Panc1 (cell line): ENCODE data around the gene SLC9A8. TPM values are rescaled to one million over a fixed set of nuclear protein-coding genes. Genes with fewer than 3 reads are reported as not detected.

ENCODE experiments used
- ATAC-seq: fragments of 200-7000 bp; cut with Tn5 transposase; 2 replicates; pipeline ENCODE4 v1.9.1; 2020; ENCODE audit warnings: mild to moderate bottlenecking, moderate library complexity
- BruUV-seq: library from RNA; stranded (reverse); fragments of 400-500 nt; replicated peaks from 2 replicates; lab custom pipeline; 2021; lab: Mats Ljungman, UMichigan
- CTCF ChIA-PET: fragments of 300-600 bp; sonication (Branson Sonifier 250); formaldehyde crosslinking; loops from one replicate; lab custom pipeline; 2022; ENCODE audit warnings: antibody characterized with exemption; lab: Charles Lee
- POLR2A ChIA-PET: fragments of 300-600 bp; sonication (Branson Sonifier 250); formaldehyde crosslinking; loops from one replicate; lab custom pipeline; 2022; ENCODE audit warnings: antibody characterized with exemption; lab: Charles Lee
- DNase-seq: peaks from one replicate; pipeline ENCODE4 v3.0.0-alpha.2; 2010; ENCODE audit warnings: low read depth, low spot score
- H3K27ac ChIP-seq: 2 replicates; pipeline ENCODE4 v1.5.1; 2011; ENCODE audit warnings: mild to moderate bottlenecking, low read length, inconsistent platforms
- H3K27me3 ChIP-seq: fragments of 200-500 bp; sonication (Bioruptor generic); 2 replicates; pipeline ENCODE4 v1.6.0; 2014; ENCODE audit warnings: low read length, inconsistent platforms; ENCODE audit not compliant: control insufficient read depth, insufficient read depth
- H3K36me3 ChIP-seq: fragments of 200-500 bp; sonication (Bioruptor generic); 2 replicates; pipeline ENCODE4 v1.5.1; 2014; ENCODE audit warnings: inconsistent platforms, mild to moderate bottlenecking, low read length, moderate library complexity; ENCODE audit not compliant: control insufficient read depth, insufficient read depth
- H3K4me1 ChIP-seq: 2 replicates; pipeline ENCODE4 v1.5.1; 2011; ENCODE audit warnings: inconsistent platforms, mild to moderate bottlenecking, low read length, moderate library complexity; ENCODE audit not compliant: control insufficient read depth, insufficient read depth
- H3K4me3 ChIP-seq, 2 experiments: 2 replicates each; pipeline ENCODE4 v1.5.1; 2011 to 2012; ENCODE audit warnings: low read depth in 2 of 2, low read length in 2 of 2, mild to moderate bottlenecking in 2 of 2, inconsistent platforms in 1 of 2, moderate library complexity in 1 of 2
- H3K9me3 ChIP-seq: fragments of 200-500 bp; sonication (Bioruptor generic); 2 replicates; pipeline ENCODE4 v1.5.1; 2014; ENCODE audit warnings: low read depth, mild to moderate bottlenecking, inconsistent platforms, low read length, moderate library complexity; ENCODE audit not compliant: control insufficient read depth, insufficient read depth
- POLR2AphosphoS5 ChIP-seq: IDR thresholded peaks from 2 replicates; pipeline ENCODE4 v1.6.1; 2012; ENCODE audit warnings: mild to moderate bottlenecking, low read depth, low read length, moderate library complexity
- SIN3A ChIP-seq: IDR thresholded peaks from 2 replicates; pipeline ENCODE4 v1.6.1; 2012; ENCODE audit warnings: low read depth, mild to moderate bottlenecking, low read length, moderate library complexity, borderline replicate concordance; ENCODE audit not compliant: insufficient read depth
- TCF7L2 ChIP-seq: IDR thresholded peaks from 2 replicates; pipeline ENCODE4 v1.6.1; 2011; ENCODE audit warnings: mild to moderate bottlenecking, low read depth, low read length, inconsistent platforms
- in situ Hi-C: cut with HindIII; loops from 2 replicates; pipeline ENCODE4 v1.10.0; 2016; ENCODE audit warnings: low sequenced_read_pairs, low pct_unique_long_range_greater_than_20kb
- intact Hi-C: fragments of 100-400 bp; cut with micrococcal nuclease; formaldehyde crosslinking; loops from one replicate; pipeline ENCODE4 v1.10.0; 2022; ENCODE audit not compliant: unreplicated experiment
- total RNA-seq: library from RNA; stranded (reverse); gene quantifications from one replicate; pipeline ENCODE4 v1.2.1, GENCODE V29; 2021; ENCODE audit not compliant: unreplicated experiment
- TF ChIP-seq, protein P1 (sequence below): fragments of 450-650 bp; IDR thresholded peaks from 2 replicates; pipeline ENCODE4 v1.5.1; 2017; ENCODE audit warnings: mild to moderate bottlenecking
- TF ChIP-seq, protein P2 (sequence below), 2 experiments: IDR thresholded peaks; 2 replicates each; pipeline ENCODE4 v1.6.1; 2011 to 2012; ENCODE audit warnings: low read depth in 2 of 2, control low read depth in 1 of 2, low read length in 1 of 2, mild to moderate bottlenecking in 1 of 2, moderate library complexity in 1 of 2; ENCODE audit not compliant: insufficient read depth in 1 of 2

SLC9A8 gene
- total RNA-seq, 1 experiment from 2014 or later, result 6.7 TPM

DNA sequence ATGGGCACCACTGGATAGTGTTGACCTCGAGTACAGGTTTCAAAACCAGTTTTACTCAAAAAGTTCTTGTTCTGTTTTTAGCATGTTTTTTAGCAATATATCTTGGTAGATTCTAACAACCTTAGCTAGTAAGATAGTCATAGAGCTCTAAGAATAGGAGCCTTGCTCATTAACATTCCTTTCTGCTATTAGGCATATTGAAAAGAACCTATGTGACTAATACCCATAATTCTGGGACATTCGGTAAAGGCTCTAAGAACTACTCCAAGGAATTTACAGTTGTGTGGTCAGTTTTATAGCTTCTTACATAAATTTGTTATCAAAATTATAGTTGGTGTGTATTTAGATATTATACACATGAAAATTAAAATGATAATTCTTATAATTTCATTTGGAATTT is 11.6 kb downstream of the SLC9A8 start:
- H3K9me3 ChIP-seq, result no peaks in the 10 kb centered on the region
- TF ChIP-seq, protein P1, sequence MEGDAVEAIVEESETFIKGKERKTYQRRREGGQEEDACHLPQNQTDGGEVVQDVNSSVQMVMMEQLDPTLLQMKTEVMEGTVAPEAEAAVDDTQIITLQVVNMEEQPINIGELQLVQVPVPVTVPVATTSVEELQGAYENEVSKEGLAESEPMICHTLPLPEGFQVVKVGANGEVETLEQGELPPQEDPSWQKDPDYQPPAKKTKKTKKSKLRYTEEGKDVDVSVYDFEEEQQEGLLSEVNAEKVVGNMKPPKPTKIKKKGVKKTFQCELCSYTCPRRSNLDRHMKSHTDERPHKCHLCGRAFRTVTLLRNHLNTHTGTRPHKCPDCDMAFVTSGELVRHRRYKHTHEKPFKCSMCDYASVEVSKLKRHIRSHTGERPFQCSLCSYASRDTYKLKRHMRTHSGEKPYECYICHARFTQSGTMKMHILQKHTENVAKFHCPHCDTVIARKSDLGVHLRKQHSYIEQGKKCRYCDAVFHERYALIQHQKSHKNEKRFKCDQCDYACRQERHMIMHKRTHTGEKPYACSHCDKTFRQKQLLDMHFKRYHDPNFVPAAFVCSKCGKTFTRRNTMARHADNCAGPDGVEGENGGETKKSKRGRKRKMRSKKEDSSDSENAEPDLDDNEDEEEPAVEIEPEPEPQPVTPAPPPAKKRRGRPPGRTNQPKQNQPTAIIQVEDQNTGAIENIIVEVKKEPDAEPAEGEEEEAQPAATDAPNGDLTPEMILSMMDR, result no peak
- TF ChIP-seq, protein P2, sequence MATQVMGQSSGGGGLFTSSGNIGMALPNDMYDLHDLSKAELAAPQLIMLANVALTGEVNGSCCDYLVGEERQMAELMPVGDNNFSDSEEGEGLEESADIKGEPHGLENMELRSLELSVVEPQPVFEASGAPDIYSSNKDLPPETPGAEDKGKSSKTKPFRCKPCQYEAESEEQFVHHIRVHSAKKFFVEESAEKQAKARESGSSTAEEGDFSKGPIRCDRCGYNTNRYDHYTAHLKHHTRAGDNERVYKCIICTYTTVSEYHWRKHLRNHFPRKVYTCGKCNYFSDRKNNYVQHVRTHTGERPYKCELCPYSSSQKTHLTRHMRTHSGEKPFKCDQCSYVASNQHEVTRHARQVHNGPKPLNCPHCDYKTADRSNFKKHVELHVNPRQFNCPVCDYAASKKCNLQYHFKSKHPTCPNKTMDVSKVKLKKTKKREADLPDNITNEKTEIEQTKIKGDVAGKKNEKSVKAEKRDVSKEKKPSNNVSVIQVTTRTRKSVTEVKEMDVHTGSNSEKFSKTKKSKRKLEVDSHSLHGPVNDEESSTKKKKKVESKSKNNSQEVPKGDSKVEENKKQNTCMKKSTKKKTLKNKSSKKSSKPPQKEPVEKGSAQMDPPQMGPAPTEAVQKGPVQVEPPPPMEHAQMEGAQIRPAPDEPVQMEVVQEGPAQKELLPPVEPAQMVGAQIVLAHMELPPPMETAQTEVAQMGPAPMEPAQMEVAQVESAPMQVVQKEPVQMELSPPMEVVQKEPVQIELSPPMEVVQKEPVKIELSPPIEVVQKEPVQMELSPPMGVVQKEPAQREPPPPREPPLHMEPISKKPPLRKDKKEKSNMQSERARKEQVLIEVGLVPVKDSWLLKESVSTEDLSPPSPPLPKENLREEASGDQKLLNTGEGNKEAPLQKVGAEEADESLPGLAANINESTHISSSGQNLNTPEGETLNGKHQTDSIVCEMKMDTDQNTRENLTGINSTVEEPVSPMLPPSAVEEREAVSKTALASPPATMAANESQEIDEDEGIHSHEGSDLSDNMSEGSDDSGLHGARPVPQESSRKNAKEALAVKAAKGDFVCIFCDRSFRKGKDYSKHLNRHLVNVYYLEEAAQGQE (IDR thresholded peaks at IDR 0.05; ENCODE audit: insufficient read depth in 1 of 2, low read depth in 2 of 2, low read length in 1 of 2), result no peak
- TF ChIP-seq TCF7L2 (no peak), SIN3A (no peak), POLR2AphosphoS5 (no peak)
- no peaks in the 10 kb centered on the region for H3K36me3 ChIP-seq
- H3K4me3 ChIP-seq, result no peak overlapping the region
- no TSS peak for BruUV-seq
- no peak for DNase-seq
- ChIA-PET CTCF (no interaction called here), POLR2A (interaction anchor here (0.8 kb wide), 1 partner anchor 11 kb away, joined by 4 read pairs; the partner anchor contains the start of gene SLC9A8)
- in situ Hi-C loops, result no loop called here
- no peaks in the 10 kb centered on the region for H3K27me3 ChIP-seq
- H3K27ac ChIP-seq, result no peak overlapping the region
- no peaks in the 10 kb centered on the region for H3K4me1 ChIP-seq
- intact Hi-C loops, result no loop called here
- no peak for ATAC-seq

DNA sequence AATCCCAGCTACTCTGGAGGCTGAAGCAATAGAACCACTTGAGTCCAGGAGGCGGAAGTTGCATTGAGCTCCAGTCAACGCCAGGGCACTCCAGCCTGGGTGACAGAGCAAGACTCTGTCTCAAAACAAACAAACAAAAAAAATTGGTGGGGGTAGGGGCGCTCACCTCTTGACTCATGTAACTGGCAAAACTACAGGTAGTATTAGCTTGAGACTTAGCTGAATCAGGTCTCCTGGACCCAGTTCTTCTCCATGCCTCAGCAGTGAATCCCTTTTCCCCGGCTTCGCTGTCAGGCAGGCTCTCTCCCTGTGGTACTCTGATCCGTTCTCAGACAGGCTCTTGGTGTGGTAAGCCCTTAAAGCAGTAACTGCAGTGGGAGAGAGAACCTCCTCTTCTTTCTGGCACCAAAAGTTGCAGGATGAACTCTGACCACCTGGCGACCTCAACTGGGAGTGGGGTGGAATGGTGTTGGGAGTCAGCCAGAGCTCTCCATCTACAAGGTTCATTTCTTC is 12.9 kb downstream of the SLC9A8 start:
- H3K4me1 ChIP-seq, result no peaks in the 10 kb centered on the region
- in situ Hi-C loops, result no loop called here
- H3K36me3 ChIP-seq, result no peaks in the 10 kb centered on the region
- ATAC-seq, result no peak
- intact Hi-C loops, result no loop called here
- BruUV-seq, result no TSS peak
- no peaks in the 10 kb centered on the region for H3K27me3 ChIP-seq
- no peak overlapping the region for H3K27ac ChIP-seq
- ChIA-PET CTCF (interaction anchor here (1.3 kb wide), 1 partner anchor 20 kb away, joined by 5 read pairs; no protein-coding TSS in a partner anchor), POLR2A (no interaction called here)
- no peaks in the 10 kb centered on the region for H3K9me3 ChIP-seq
- H3K4me3 ChIP-seq, result no peak overlapping the region
- TF ChIP-seq, protein P1, result no peak
- no peak for TF ChIP-seq POLR2AphosphoS5
- no peak for TF ChIP-seq SIN3A
- TF ChIP-seq TCF7L2, result no peak
- TF ChIP-seq, protein P2 (IDR thresholded peaks at IDR 0.05; ENCODE audit: insufficient read depth in 1 of 2, low read depth in 2 of 2, low read length in 1 of 2), result no peak
- no peak for DNase-seq
